Muscle of leg (tissue), 11 donors: ENCODE measurements around the gene SLC34A2. TPM values are rescaled to one million over a fixed set of nuclear protein-coding genes. Genes with fewer than 3 reads are reported as not detected.

Experiments
- DNase-seq: peaks from one replicate; pipeline ENCODE4 v3.0.0; 2013
- H3K27ac ChIP-seq: one replicate; pipeline ENCODE4 v1.5.1; 2013; ENCODE audit warnings: mild to moderate bottlenecking, low read length, control low read depth
- H3K27me3 ChIP-seq: one replicate; pipeline ENCODE4 v1.6.1; 2013; ENCODE audit warnings: low read length; ENCODE audit not compliant: control insufficient read depth, insufficient read depth
- H3K36me3 ChIP-seq: one replicate; pipeline ENCODE4 v1.6.1; 2013; ENCODE audit warnings: low read length; ENCODE audit not compliant: control insufficient read depth, insufficient read depth
- H3K4me1 ChIP-seq: one replicate; pipeline ENCODE4 v1.6.1; 2013; ENCODE audit warnings: low read length; ENCODE audit not compliant: control insufficient read depth, insufficient read depth
- H3K4me3 ChIP-seq: one replicate; pipeline ENCODE4 v1.5.1; 2013; ENCODE audit warnings: low read length, control low read depth
- H3K9me3 ChIP-seq: replicated peaks from 2 replicates; pipeline ENCODE4 v1.6.1; 2013; ENCODE audit warnings: low read depth, low read length; ENCODE audit not compliant: control insufficient read depth
- WGBS: methylation state at CpG from one replicate; pipeline ENCODE4 v1.1.5; 2013; ENCODE audit warnings: missing lambda C conversion rate; ENCODE audit not compliant: insufficient coverage; 5-methylcytosine and 5-hydroxymethylcytosine counted together
- polyA plus RNA-seq, 8 donors: library from polyadenylated mRNA; unstranded; fragments of 120-200 nt; gene quantifications; one replicate each; pipeline versions ENCODE4 v1.2.1 to v1.2.3, GENCODE V29; 2013; ENCODE audit warnings: inconsistent platforms in 1 of 8, low replicate concordance in 1 of 8; ENCODE audit not compliant: insufficient read length in 8 of 8, insufficient read depth in 1 of 8
- total RNA-seq: library from RNA; stranded (reverse); fragments of 120-200 nt; gene quantifications from one replicate; pipeline ENCODE4 v1.2.4, GENCODE V29; 2013

The SLC34A2 gene
- total and polyA plus RNA-seq, 9 donors = 0.04 to 9.9 (median 0.10) TPM; not detected in 3

DNA sequence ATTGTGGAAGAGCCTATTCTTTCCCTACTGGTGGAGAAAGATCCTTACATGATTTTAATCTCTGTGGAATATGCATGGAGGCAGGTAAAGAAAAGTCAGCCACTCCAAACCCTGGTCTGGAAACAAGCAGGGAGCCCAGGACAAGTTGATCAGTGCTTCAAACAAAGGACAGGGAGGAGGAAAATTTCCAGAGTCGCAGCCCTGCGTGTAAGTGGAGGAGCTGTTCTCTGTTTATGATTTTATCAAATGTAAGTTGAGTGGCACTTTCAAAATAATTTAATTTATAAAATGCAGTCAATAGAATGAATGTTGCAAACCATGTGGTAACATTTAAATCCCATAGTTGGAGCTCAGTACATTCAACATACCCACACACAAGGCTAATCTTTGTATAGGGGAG, 57.0 kb downstream of the SLC34A2 start:
- DNase-seq = no peak
- no peaks in the 10 kb centered on the region for H3K36me3 ChIP-seq
- no peaks in the 10 kb centered on the region for H3K27me3 ChIP-seq
- no peaks in the 10 kb centered on the region for H3K9me3 ChIP-seq
- no peaks in the 10 kb centered on the region for H3K4me1 ChIP-seq
- no peak overlapping the region for H3K27ac ChIP-seq
- H3K4me3 ChIP-seq = no peak overlapping the region
- WGBS = no CpG with 5 or more reads among the region's 2 CpGs

DNA sequence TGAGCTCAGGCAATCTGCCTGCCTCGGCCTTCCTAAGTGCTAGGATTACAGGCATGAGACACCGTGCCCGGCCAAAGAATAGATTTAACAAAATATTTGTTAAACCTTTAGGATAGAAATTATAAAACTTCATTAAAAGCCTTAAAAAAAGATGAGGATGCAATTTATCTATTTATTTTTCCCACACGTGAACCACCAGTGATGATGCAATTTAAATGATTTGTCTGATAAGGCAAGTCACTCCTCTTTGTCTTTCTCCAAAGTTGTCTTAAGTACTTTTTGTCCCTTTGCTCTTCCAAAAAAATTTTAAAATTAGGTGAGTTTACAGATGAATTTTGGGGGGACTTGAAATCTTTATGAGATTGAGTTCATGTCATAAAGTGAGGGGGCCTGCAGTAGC, 58.2 kb downstream of the SLC34A2 start:
- Histone ChIP-seq H3K36me3 (no peaks in the 10 kb centered on the region), H3K9me3 (no peaks in the 10 kb centered on the region), H3K27ac (no peak overlapping the region), H3K27me3 (no peaks in the 10 kb centered on the region), H3K4me3 (no peak overlapping the region), H3K4me1 (no peaks in the 10 kb centered on the region)
- no CpG with 5 or more reads among the region's 4 CpGs for WGBS
- no peak for DNase-seq

DNA sequence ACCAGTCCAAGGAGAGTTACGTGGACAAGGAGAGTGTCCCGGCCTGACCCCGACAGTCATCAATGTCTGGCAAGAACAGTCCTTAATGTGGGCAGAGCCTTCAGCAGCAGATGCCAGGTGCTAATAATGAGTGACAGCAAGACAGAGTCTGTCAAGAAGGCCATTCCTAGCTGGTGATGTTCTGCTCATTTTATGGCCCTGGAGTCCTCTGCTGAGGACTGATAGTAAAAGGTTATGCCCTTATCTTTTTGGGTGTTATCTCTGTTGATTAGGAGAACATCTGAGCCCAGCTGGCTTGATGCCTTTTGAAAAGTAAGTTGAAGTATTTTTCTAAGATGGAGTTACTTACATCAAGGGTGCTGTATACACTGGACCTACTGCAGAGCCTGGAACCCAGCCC, 67.3 kb downstream of the SLC34A2 start:
- H3K36me3 ChIP-seq = no peaks in the 10 kb centered on the region
- no peaks in the 10 kb centered on the region for H3K9me3 ChIP-seq
- H3K4me1 ChIP-seq = no peaks in the 10 kb centered on the region
- no peak overlapping the region for H3K4me3 ChIP-seq
- no peaks in the 10 kb centered on the region for H3K27me3 ChIP-seq
- WGBS = 45% methylated on average over 3 of the region's 3 CpGs
- DNase-seq = peak; percentile 4
- no peak overlapping the region for H3K27ac ChIP-seq

DNA sequence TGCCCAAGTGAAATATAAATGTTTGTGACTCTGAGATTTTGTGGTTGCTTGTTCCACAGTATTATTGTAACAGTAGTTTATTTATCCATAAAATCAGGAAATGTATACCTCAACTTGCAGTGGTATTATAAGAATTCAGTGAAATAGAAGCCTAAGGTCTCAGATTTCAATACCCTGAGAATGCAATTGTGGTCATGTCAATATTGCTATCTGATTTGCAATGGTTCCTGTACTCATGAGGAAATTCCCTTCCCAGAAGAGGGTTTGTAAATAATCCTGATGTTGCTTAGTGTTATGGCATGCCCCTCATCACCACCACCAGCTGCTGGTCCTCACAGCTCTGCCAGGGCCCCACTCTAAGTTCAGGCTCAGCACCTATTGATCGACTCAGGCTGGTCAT, 67.8 kb downstream of the SLC34A2 start:
- Histone ChIP-seq H3K27me3 (no peaks in the 10 kb centered on the region), H3K9me3 (no peaks in the 10 kb centered on the region), H3K27ac (no peak overlapping the region), H3K4me3 (no peak overlapping the region), H3K36me3 (no peaks in the 10 kb centered on the region), H3K4me1 (no peaks in the 10 kb centered on the region)
- DNase-seq = no peak
- WGBS = 75% methylated on average over 1 of the region's 1 CpG

- H3K4me3 ChIP-seq = no peak overlapping the region
- H3K9me3 ChIP-seq = no peaks in the 10 kb centered on the region
- H3K36me3 ChIP-seq = no peaks in the 10 kb centered on the region
- H3K27me3 ChIP-seq = no peaks in the 10 kb centered on the region
- no peaks in the 10 kb centered on the region for H3K4me1 ChIP-seq
- WGBS = 88% methylated on average over 1 of the region's 7 CpGs
- no peak overlapping the region for H3K27ac ChIP-seq
- no peak for DNase-seq
Measured at GRCh38 chr4:25725870-25726269, 70.2 kb downstream of the SLC34A2 start.

GRCh38 chr4:25727711-25728493, 72.3 kb downstream of the SLC34A2 start:
- no peaks in the 10 kb centered on the region for H3K36me3 ChIP-seq
- no peaks in the 10 kb centered on the region for H3K4me1 ChIP-seq
- H3K27me3 ChIP-seq = no peaks in the 10 kb centered on the region
- no peak overlapping the region for H3K27ac ChIP-seq
- no peak for DNase-seq
- H3K9me3 ChIP-seq = no peaks in the 10 kb centered on the region
- no peak overlapping the region for H3K4me3 ChIP-seq
- 79% methylated on average over 6 of the region's 9 CpGs for WGBS

Other genes with a start within 250 kb of the SLC34A2 start
- 15.3 TPM for gene SEL1L3, start 207.1 kb downstream of the SLC34A2 start, total RNA-seq
- 10 to 100 TPM; 10.8 to 21.3 (median 17.4) TPM for gene SEL1L3, start 207.1 kb downstream of the SLC34A2 start, polyA plus RNA-seq